DOHH2 (cell line): ENCODE data around the gene EXOC7.

Source experiments
- H3F3A ChIP-seq: fragments of 200-600 bp; sonication (generic), shearing (Covaris generic); 2 replicates; pipeline ENCODE4 v1.6.0; 2016; ENCODE audit warnings: antibody characterized with exemption, mild to moderate bottlenecking; ENCODE audit not compliant: control insufficient read depth, insufficient read depth
- H3K27ac ChIP-seq: fragments of 200-600 bp; sonication (generic); 2 replicates; pipeline ENCODE4 v1.5.1; 2014; ENCODE audit warnings: low read depth, mild to moderate bottlenecking, low read length, moderate library complexity
- H3K27me3 ChIP-seq: fragments of 200-600 bp; sonication (generic); 2 replicates; pipeline ENCODE4 v1.6.1; 2014; ENCODE audit warnings: mild to moderate bottlenecking, low read length, mixed read lengths; ENCODE audit not compliant: control insufficient read depth
- H3K36me3 ChIP-seq: fragments of 200-600 bp; sonication (generic); 2 replicates; pipeline ENCODE4 v1.6.1; 2014; ENCODE audit warnings: mild to moderate bottlenecking, low read length, moderate library complexity, mixed read lengths; ENCODE audit not compliant: control insufficient read depth
- H3K4me1 ChIP-seq: fragments of 200-600 bp; sonication (generic); 2 replicates; pipeline ENCODE4 v1.6.1; 2014; ENCODE audit warnings: mild to moderate bottlenecking, low read length, mixed read lengths; ENCODE audit not compliant: control insufficient read depth
- H3K4me2 ChIP-seq: fragments of 200-600 bp; sonication (generic); 2 replicates; pipeline ENCODE4 v1.6.0; 2014; ENCODE audit warnings: mild to moderate bottlenecking, low read length, moderate library complexity
- H3K4me3 ChIP-seq: fragments of 200-600 bp; sonication (generic); 2 replicates; pipeline ENCODE4 v1.5.1; 2014; ENCODE audit warnings: mild to moderate bottlenecking, low read length, mixed read lengths
- H3K79me2 ChIP-seq: fragments of 200-600 bp; sonication (generic); 2 replicates; pipeline ENCODE4 v1.6.1; 2014; ENCODE audit warnings: mild to moderate bottlenecking, low read length, mixed read lengths; ENCODE audit not compliant: control insufficient read depth
- H3K9me2 ChIP-seq: fragments of 200-600 bp; sonication (generic); replicated peaks from 2 replicates; pipeline ENCODE4 v1.6.1; 2014; ENCODE audit warnings: mild to moderate bottlenecking, low read length, mixed read lengths; ENCODE audit not compliant: control insufficient read depth
- H3K9me3 ChIP-seq: fragments of 200-600 bp; sonication (generic); 2 replicates; pipeline ENCODE4 v1.6.1; 2014; ENCODE audit warnings: antibody characterized with exemption, low read length, mixed read lengths; ENCODE audit not compliant: control insufficient read depth, insufficient read depth
- H4K20me1 ChIP-seq: fragments of 200-600 bp; sonication (generic); 2 replicates; pipeline ENCODE4 v1.6.0; 2014; ENCODE audit warnings: low read depth, mild to moderate bottlenecking, antibody characterized with exemption, low read length, moderate library complexity; ENCODE audit not compliant: control insufficient read depth, insufficient read depth
- EZH2phosphoT487 ChIP-seq: fragments of 200-600 bp; sonication (generic); IDR thresholded peaks from 2 replicates; pipeline ENCODE4 v1.6.1; 2017; ENCODE audit warnings: borderline replicate concordance, mild to moderate bottlenecking, antibody characterized with exemption, low read length, moderate library complexity, mixed read lengths
- TF ChIP-seq, protein P1 (sequence below): fragments of 200-600 bp; sonication (generic); IDR thresholded peaks from one replicate; pipeline ENCODE4 v1.5.1; 2014; ENCODE audit warnings: antibody characterized with exemption, mild to moderate bottlenecking, low read depth, low read length; ENCODE audit not compliant: poor library complexity, severe bottlenecking

The EXOC7 gene

GRCh38 chr17:76051561-76051960, 52.0 kb downstream of the EXOC7 start:
- H3K27me3 ChIP-seq, result no peaks in the 10 kb centered on the region
- no peak overlapping the region for H3K27ac ChIP-seq
- H3K36me3 ChIP-seq, result peaks cover 74% of the 10 kb centered on the region
- H3K4me3 ChIP-seq, result no peak overlapping the region
- H3K9me2 ChIP-seq, result no peaks in the 10 kb centered on the region
- no peaks in the 10 kb centered on the region for H3K9me3 ChIP-seq
- H3K79me2 ChIP-seq, result peaks cover 4% of the 10 kb centered on the region; the same call in 1 of the 2 replicates
- H3K4me1 ChIP-seq, result peaks cover 7% of the 10 kb centered on the region; the same call in 1 of the 2 replicates
- H3K4me2 ChIP-seq, result no peak overlapping the region
- no peak for TF ChIP-seq EZH2phosphoT487
- TF ChIP-seq, protein P1, sequence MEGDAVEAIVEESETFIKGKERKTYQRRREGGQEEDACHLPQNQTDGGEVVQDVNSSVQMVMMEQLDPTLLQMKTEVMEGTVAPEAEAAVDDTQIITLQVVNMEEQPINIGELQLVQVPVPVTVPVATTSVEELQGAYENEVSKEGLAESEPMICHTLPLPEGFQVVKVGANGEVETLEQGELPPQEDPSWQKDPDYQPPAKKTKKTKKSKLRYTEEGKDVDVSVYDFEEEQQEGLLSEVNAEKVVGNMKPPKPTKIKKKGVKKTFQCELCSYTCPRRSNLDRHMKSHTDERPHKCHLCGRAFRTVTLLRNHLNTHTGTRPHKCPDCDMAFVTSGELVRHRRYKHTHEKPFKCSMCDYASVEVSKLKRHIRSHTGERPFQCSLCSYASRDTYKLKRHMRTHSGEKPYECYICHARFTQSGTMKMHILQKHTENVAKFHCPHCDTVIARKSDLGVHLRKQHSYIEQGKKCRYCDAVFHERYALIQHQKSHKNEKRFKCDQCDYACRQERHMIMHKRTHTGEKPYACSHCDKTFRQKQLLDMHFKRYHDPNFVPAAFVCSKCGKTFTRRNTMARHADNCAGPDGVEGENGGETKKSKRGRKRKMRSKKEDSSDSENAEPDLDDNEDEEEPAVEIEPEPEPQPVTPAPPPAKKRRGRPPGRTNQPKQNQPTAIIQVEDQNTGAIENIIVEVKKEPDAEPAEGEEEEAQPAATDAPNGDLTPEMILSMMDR, result no peak
- no peaks in the 10 kb centered on the region for H4K20me1 ChIP-seq
- no peaks in the 10 kb centered on the region for H3F3A ChIP-seq

DNA sequence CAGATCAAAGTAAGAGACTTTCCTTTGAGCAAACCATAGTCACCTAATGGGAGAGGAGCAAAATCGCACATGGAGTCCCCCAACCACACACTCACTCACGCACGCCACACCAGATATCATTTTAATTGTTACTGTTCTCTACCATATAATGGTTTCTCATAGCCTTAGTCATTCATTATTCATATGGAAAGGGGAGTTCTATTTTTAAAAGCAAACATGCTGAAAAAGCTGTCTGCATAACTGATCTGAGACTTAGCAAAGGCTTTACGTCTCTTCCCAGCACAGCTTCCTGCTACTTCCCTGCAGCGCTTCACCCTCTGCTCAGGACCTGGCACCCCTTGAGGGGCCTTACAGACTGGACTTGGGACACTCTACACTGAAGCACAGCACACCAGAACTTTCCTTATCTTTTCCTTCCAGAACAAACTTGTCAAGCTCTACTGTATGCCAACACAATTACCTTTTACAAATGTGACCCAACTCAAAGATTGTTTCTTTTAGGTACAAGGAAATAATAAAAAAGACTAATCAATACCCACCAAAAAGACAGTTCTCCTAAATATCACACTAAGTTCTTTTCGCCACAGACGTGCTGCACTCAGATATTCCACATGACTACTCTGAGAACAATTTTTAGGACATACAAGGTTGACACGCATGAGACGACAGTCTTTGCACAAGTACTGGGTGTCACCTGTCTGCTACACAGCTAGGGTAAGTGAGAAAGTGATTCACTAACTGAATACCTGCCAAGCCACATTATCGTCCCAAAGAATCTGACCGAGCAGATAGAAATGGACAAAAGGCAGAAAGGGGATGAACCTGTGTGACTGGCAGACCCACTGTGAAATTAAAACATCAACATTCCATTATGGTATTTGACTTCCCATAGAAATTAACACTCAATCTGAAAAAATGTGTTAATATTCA, 52.8 kb downstream of the EXOC7 start:
- TF ChIP-seq EZH2phosphoT487, result no peak
- TF ChIP-seq, protein P1, result no peak
- H3K4me1 ChIP-seq, result peaks cover 7% of the 10 kb centered on the region; the same call in 1 of the 2 replicates
- no peaks in the 10 kb centered on the region for H3K27me3 ChIP-seq
- H3K4me3 ChIP-seq, result no peak overlapping the region
- H3K27ac ChIP-seq, result no peak overlapping the region
- no peaks in the 10 kb centered on the region for H4K20me1 ChIP-seq
- no peaks in the 10 kb centered on the region for H3K9me3 ChIP-seq
- no peaks in the 10 kb centered on the region for H3K9me2 ChIP-seq
- H3F3A ChIP-seq, result no peaks in the 10 kb centered on the region
- peaks cover 74% of the 10 kb centered on the region for H3K36me3 ChIP-seq
- no peak overlapping the region for H3K4me2 ChIP-seq
- peaks cover 4% of the 10 kb centered on the region; the same call in 1 of the 2 replicates for H3K79me2 ChIP-seq

DNA sequence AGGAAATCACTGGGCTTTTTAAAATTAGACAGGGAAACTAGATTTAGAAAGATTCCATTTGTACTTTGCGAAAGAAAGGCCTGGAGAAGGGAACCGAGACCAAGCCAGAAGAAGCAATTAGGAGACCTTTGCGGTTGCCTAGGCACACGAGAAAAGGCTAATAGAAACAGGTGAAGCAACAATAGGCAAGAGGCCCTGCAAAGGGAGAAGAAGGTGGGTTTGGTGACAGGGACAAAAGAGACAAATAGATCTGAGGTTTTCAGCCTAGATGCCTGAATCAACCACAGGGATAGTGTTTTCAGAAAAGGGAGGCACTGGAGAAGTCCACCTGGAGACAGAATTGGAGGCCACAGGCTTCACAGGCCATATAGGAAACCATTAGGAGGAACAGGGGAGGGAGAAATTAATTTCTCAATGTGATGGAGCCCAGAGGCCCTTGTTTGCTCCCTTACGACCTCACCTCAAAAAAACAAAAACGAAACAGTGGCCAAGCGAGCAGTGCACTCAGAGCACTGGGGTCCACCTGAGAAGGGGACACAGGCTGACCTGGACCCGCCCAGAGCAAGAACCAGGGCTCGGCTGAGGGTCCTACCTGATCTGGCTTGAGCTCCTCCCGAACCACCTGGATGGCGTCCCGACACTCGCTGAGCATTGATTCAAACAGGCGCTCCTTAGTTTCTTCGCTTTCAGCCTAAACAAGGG, 53.6 kb downstream of the EXOC7 start:
- Histone ChIP-seq H3K27ac (no peak overlapping the region), H3K9me3 (no peaks in the 10 kb centered on the region), H3K79me2 (peaks cover 4% of the 10 kb centered on the region; the same call in 1 of the 2 replicates), H3K9me2 (no peaks in the 10 kb centered on the region), H3K4me2 (no peak overlapping the region), H3K4me3 (no peak overlapping the region), H3K36me3 (peaks cover 81% of the 10 kb centered on the region), H3F3A (no peaks in the 10 kb centered on the region), H3K4me1 (peaks cover 7% of the 10 kb centered on the region; the same call in 1 of the 2 replicates), H3K27me3 (no peaks in the 10 kb centered on the region), H4K20me1 (no peaks in the 10 kb centered on the region)
- TF ChIP-seq, protein P1, result no peak
- TF ChIP-seq EZH2phosphoT487, result no peak
